Ovary (tissue), 9 donors: ENCODE results near the gene ADGRA3. TPM values are rescaled to one million over a fixed set of nuclear protein-coding genes. Genes with fewer than 3 reads are reported as not detected.

Experiments
- DNase-seq, 5 donors: peaks; one replicate each; pipeline ENCODE4 v3.0.0-alpha.2; 2019 to 2020
- H3K27ac ChIP-seq, 2 donors: fragments of 200-600 bp; one replicate each; pipeline versions ENCODE4 v1.5.1 to v1.8.0; 2019 to 2022
- H3K27me3 ChIP-seq: fragments of 200-600 bp; one replicate; pipeline ENCODE4 v1.8.0; 2022
- H3K36me3 ChIP-seq: fragments of 200-600 bp; sonication (generic); one replicate; pipeline ENCODE4 v1.5.1; 2019
- H3K4me1 ChIP-seq: one replicate; pipeline ENCODE4 v1.8.1; 2013; ENCODE audit warnings: mild to moderate bottlenecking, moderate library complexity; ENCODE audit not compliant: insufficient read depth
- H3K4me3 ChIP-seq: fragments of 200-600 bp; sonication (generic); one replicate; pipeline ENCODE4 v1.5.1; 2017
- H3K9me3 ChIP-seq, 2 donors: fragments of 200-600 bp in 1 of 2; sonication (generic) in 1 of 2; one replicate each; pipeline versions ENCODE4 v1.5.1 to v1.8.1; 2013 to 2019; ENCODE audit warnings: mild to moderate bottlenecking in 1 of 2, moderate library complexity in 1 of 2
- CTCF ChIP-seq, 3 donors: fragments of 450-650 bp in 2 of 3; fragments of 200-600 bp in 1 of 3; IDR thresholded peaks; one replicate each; pipeline versions ENCODE4 v1.5.1 to v1.8.0; 2016 to 2022; ENCODE audit warnings: antibody characterized with exemption in 3 of 3, mild to moderate bottlenecking in 1 of 3
- EP300 ChIP-seq: sonication (generic); formaldehyde crosslinking; IDR thresholded peaks from one replicate; pipeline ENCODE4 v1.6.1; 2017; ENCODE audit warnings: antibody characterized with exemption
- POLR2A ChIP-seq: fragments of 450-650 bp; IDR thresholded peaks from one replicate; pipeline ENCODE4 v1.6.1; 2017; ENCODE audit warnings: antibody characterized with exemption, mild to moderate bottlenecking, moderate library complexity
- WGBS, 3 donors: extraction: QIAGEN DNeasy Blood & Tissue Kit in 1 of 3; methylation state at CpG; one replicate each; pipeline versions ENCODE4 v1.1.5 to v1.1.7; 2013 to 2017; 5-methylcytosine and 5-hydroxymethylcytosine counted together
- intact Hi-C, 4 donors: fragments of 100-400 bp; cut with DNase I; formaldehyde crosslinking; loops; one replicate each; pipeline versions ENCODE4 v1.11.0 to v1.15.1; 2022 to 2023
- polyA plus RNA-seq, 2 donors: library from polyadenylated mRNA; stranded (reverse); fragments of 200-250 nt in 1 of 2; fragments of 350-450 nt in 1 of 2; fragmentation: Illumina TruSeq in 1 of 2; extraction: RNeasy Lipid Tissue Mini Kit (QIAGEN cat#74804) in 1 of 2; gene quantifications; one replicate each; pipeline ENCODE4 v1.2.3, GENCODE V29; 2013 to 2014
- total RNA-seq, 7 donors: library from RNA; depleted of rRNA in 2 of 7; stranded (reverse); fragments of >200 nt in 2 of 7; fragmentation: NEBNext Ultra II Directional in 3 of 7; extraction: Animal tissue kit (Norgen Biotek cat#: 25700) in 3 of 7; gene quantifications; one replicate each; pipeline versions ENCODE4 v1.1.0 to v1.2.4, GENCODE V29; 2016 to 2023
- donor health status: DM: no; HTN: no; CAD: no; lungs with moderate emphysema.
- donor health status: DM: no; HTN: no; CAD: no.
- donor health status: Bipolar disorder and iron deficiency.
- donor health status: DM: yes; HTN: yes; CAD: no.
- donor health status: DM: no; HTN: no; CAD: no.
- donor health status: DM: yes; HTN: yes; CAD: no.

The ADGRA3 gene
- total and polyA plus RNA-seq, 9 donors, result 13.1 to 58.1 (median 24.3) TPM

DNA sequence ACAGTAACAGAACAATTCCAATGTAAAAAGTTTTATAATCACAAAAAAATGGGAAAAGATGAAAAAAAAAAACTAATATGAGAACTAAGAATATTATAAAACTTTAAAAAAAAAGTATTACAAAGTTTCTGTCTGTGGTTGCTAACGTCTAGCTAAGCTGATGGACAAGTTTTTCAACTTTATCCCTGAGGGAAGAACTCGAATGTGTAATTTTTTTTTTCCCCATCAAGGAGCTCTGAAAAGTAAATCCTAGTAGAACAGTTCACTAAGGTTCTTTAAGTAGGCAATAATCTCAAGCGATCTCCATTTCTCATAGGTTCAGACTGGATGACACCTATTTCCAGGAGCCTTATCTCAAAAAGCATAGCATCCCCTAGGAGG lies 14.2 kb downstream of the ADGRA3 start:
- TF ChIP-seq CTCF (IDR thresholded peaks at IDR 0.05) (no peak), EP300 (no peak), POLR2A (no peak)
- 58 to 62% (median 62%) methylated on average over 3 of the region's 3 CpGs for WGBS, 3 donors
- Histone ChIP-seq H3K4me3 (no peak overlapping the region), H3K4me1 (no peaks in the 10 kb centered on the region), H3K36me3 (no peaks in the 10 kb centered on the region), H3K27ac (no peak overlapping the region), H3K9me3 (no peaks in the 10 kb centered on the region), H3K27me3 (no peaks in the 10 kb centered on the region)
- intact Hi-C loops, result no loop called here
- no peak for DNase-seq

DNA sequence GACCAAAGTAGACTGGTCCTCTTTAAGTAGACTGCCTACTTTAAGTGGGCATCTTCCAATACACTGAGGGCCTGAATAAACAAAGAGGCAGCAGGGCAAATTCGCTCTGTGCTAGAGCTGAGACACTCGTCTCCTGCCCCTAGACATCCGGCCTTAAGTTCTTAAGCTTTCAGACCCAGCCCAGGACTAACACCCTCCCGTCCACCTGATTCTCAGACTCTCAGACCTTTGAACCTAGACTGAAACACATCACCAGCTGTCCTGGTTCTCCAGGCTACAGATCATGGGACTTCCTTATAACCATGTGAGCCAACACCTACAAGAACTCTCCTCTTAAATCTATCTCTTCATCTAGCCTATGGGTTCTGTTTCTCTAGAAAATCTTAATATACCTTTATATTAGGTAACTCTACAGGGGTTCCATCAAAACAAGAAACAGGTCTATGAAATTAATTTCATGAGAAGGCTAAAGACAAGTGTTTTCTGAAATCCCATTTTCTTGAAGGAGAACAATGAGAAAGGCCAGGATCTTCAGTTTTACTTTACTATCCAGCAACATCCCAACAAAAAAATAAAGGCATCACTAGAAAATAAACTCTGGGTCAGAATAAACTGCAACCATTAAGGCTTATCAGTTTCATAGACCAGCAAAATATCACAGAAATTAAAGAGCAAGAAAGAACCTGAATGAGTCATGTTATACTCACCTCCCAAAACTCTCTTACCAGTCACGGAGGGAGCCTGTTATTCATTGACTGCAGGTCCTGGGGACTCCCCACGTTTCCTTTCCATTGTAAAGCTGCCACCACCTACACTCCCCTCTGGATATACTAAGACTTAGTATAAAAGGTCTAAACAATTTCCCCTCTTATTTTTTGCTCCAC lies 14.8 kb downstream of the ADGRA3 start:
- 85 to 88% (median 87%) methylated on average over 6 of the region's 6 CpGs for WGBS, 3 donors
- H3K4me3 ChIP-seq, result no peak overlapping the region
- no peak for DNase-seq
- H3K4me1 ChIP-seq, result no peaks in the 10 kb centered on the region
- H3K27ac ChIP-seq, result no peak overlapping the region
- intact Hi-C loops, result no loop called here
- H3K36me3 ChIP-seq, result no peaks in the 10 kb centered on the region
- no peaks in the 10 kb centered on the region for H3K27me3 ChIP-seq
- TF ChIP-seq CTCF (IDR thresholded peaks at IDR 0.05) (no peak), EP300 (no peak), POLR2A (no peak)
- no peaks in the 10 kb centered on the region for H3K9me3 ChIP-seq

DNA sequence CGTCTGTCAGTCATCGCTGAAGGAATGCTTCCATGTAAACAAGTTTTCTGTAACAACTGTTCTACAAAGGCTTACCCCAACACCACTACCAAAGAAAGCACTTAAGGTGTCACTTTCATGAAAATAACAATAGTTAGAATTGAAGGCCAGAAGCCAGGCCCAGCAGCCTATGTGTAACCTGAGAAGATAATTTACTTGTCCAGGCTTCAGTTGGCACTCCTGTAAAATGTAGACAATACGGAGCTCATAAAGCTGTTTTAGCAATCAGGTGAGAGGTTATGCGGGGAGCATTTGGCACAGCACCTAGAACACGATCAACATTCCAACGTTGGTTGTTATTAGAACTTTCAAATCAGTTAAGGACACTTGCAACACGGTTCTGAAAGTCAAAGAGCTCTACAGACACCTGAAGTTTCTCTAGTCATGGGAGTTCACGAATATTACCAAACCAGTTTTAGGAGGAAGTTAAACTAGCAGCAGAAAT lies 15.7 kb downstream of the ADGRA3 start:
- TF ChIP-seq CTCF (IDR thresholded peaks at IDR 0.05) (no peak), POLR2A (no peak), EP300 (no peak)
- intact Hi-C loops, result no loop called here
- no peaks in the 10 kb centered on the region for H3K4me1 ChIP-seq
- H3K27me3 ChIP-seq, result no peaks in the 10 kb centered on the region
- no peak for DNase-seq
- H3K4me3 ChIP-seq, result no peak overlapping the region
- no peak overlapping the region for H3K27ac ChIP-seq
- 64 to 68% (median 67%) methylated on average over 8 of the region's 8 CpGs for WGBS, 3 donors
- H3K9me3 ChIP-seq, result no peaks in the 10 kb centered on the region
- H3K36me3 ChIP-seq, result no peaks in the 10 kb centered on the region

DNA sequence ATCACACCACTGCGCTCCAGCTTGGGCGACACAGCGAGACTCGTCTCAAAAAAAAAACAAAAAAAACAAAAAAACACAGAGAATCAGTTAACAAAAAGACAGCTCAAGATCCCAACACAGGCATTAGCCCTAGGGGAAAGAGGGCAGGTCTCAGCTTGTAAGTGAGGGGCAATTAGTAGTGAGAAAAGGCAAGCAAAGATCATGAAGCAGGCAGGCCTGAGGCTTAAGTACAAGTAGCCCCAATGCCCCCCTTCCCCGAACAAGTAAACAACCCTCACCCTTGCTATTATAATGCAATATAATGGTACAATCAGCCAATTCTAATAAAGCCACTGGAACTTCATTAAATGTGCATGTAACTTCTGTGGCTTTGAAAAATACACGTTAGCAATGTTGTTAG lies 17.0 kb downstream of the ADGRA3 start:
- no peak for TF ChIP-seq POLR2A
- TF ChIP-seq CTCF (IDR thresholded peaks at IDR 0.05), result no peak
- no peak for TF ChIP-seq EP300
- no peaks in the 10 kb centered on the region for H3K4me1 ChIP-seq
- DNase-seq, result no peak
- intact Hi-C loops, result no loop called here
- H3K36me3 ChIP-seq, result no peaks in the 10 kb centered on the region
- H3K4me3 ChIP-seq, result no peak overlapping the region
- no peaks in the 10 kb centered on the region for H3K27me3 ChIP-seq
- no peaks in the 10 kb centered on the region for H3K9me3 ChIP-seq
- H3K27ac ChIP-seq, result no peak overlapping the region
- 64 to 83% (median 80%) methylated on average over 6 of the region's 6 CpGs for WGBS, 3 donors
